ENCODE measurements around the gene XPO1. TPM values are rescaled to one million over a fixed set of nuclear protein-coding genes. Genes with fewer than 3 reads are reported as not detected.

The XPO1 gene
- total and polyA plus RNA-seq, 3 donors from 2014 or later: 108 to 239 (median 236) TPM

DNA sequence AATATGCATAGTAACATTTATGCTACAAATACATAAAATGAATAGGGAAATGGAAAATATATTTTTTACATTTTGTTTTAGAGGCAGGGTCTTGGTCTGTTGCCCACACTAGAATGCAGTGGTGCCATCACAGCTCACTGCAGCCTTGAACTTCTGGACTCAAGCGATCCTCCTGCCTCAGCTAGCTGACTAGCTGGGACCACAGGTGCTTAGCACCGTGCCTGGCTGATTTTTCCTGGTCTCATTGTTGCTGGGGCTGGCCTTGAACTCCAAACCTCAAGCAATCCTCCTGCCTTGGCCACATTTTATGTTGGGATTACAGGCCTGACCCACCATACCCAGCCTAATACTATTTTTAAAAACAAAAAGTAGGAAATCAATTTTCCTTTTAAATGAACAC lies 33.2 kb downstream of the XPO1 start:
- DNase-seq: no peak
- no peaks in the 10 kb centered on the region for H3K9me3 ChIP-seq
- TF ChIP-seq, protein P1, sequence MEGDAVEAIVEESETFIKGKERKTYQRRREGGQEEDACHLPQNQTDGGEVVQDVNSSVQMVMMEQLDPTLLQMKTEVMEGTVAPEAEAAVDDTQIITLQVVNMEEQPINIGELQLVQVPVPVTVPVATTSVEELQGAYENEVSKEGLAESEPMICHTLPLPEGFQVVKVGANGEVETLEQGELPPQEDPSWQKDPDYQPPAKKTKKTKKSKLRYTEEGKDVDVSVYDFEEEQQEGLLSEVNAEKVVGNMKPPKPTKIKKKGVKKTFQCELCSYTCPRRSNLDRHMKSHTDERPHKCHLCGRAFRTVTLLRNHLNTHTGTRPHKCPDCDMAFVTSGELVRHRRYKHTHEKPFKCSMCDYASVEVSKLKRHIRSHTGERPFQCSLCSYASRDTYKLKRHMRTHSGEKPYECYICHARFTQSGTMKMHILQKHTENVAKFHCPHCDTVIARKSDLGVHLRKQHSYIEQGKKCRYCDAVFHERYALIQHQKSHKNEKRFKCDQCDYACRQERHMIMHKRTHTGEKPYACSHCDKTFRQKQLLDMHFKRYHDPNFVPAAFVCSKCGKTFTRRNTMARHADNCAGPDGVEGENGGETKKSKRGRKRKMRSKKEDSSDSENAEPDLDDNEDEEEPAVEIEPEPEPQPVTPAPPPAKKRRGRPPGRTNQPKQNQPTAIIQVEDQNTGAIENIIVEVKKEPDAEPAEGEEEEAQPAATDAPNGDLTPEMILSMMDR (IDR thresholded peaks at IDR 0.05): no peak
- TF ChIP-seq POLR2A (IDR thresholded peaks at IDR 0.05): no peak
- 62 to 78% methylated on average over 2 of the region's 2 CpGs for WGBS, 2 donors
- H3K27ac ChIP-seq: no peak overlapping the region
- no peak overlapping the region for H3K4me3 ChIP-seq
- no peaks in the 10 kb centered on the region for H3K36me3 ChIP-seq (ENCODE audit: low read depth, missing control alignments)
- H3K4me1 ChIP-seq: no peaks in the 10 kb centered on the region
- intact Hi-C loops (cut with DNase I; ENCODE audit: low total_unique reads): no loop called here
- H3K27me3 ChIP-seq: no peaks in the 10 kb centered on the region

DNA sequence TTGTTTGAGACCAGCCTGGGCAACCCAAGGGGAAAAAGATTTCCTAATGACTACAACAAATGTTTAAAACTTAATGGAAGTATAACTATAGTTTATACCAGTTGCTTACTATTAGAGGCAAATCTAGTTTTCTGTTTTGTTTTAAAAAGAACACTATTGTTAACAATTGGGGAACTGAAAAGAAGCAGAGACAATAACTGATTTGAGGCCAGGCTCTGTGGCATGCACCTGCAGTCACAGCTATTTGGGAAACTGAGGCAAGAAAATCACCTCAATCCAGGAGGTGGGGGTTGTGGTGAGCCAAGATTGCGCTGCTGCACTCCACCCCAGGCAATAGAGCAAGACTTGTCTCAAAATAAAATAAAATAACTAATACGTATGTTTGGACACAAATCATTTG lies 39.1 kb downstream of the XPO1 start:
- Histone ChIP-seq H3K36me3 (ENCODE audit: low read depth, missing control alignments) (no peaks in the 10 kb centered on the region), H3K27ac (no peak overlapping the region), H3K4me3 (no peak overlapping the region), H3K27me3 (no peaks in the 10 kb centered on the region), H3K4me1 (no peaks in the 10 kb centered on the region), H3K9me3 (no peaks in the 10 kb centered on the region)
- intact Hi-C loops (cut with DNase I; ENCODE audit: low total_unique reads): no loop called here
- no peak for DNase-seq
- WGBS, 2 donors: 94 to 96% methylated on average over 2 of the region's 2 CpGs
- TF ChIP-seq, protein P1 (IDR thresholded peaks at IDR 0.05): no peak
- no peak for TF ChIP-seq POLR2A (IDR thresholded peaks at IDR 0.05)

DNA sequence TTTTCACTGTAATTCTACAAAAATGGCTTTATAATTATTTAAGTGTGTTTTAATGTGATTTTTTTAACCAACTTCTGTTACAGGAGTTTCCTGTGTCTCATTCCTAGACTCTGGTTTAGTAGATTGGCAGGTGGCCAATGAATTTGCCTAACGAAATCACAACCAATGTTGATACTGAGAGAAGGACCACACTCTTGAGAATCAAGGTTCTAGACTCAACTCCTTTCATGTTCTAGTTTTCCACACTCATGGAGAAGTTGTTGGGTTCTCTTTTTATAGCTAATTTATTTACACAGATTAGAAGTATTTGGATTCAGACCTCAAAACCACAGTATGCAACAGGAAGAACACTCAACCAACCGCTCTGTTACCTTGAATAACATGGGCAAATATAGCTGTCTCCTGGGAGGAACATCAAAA lies 44.6 kb downstream of the XPO1 start:
- H3K4me3 ChIP-seq: no peak overlapping the region
- H3K27me3 ChIP-seq: no peaks in the 10 kb centered on the region
- no peaks in the 10 kb centered on the region for H3K36me3 ChIP-seq (ENCODE audit: low read depth, missing control alignments)
- WGBS, 2 donors: 70 to 74% methylated on average over 2 of the region's 2 CpGs
- no peaks in the 10 kb centered on the region for H3K4me1 ChIP-seq
- no peak overlapping the region for H3K27ac ChIP-seq
- intact Hi-C loops (cut with DNase I; ENCODE audit: low total_unique reads): no loop called here
- no peaks in the 10 kb centered on the region for H3K9me3 ChIP-seq
- no peak for DNase-seq
- TF ChIP-seq, protein P1 (IDR thresholded peaks at IDR 0.05): no peak
- TF ChIP-seq POLR2A (IDR thresholded peaks at IDR 0.05): no peak

DNA sequence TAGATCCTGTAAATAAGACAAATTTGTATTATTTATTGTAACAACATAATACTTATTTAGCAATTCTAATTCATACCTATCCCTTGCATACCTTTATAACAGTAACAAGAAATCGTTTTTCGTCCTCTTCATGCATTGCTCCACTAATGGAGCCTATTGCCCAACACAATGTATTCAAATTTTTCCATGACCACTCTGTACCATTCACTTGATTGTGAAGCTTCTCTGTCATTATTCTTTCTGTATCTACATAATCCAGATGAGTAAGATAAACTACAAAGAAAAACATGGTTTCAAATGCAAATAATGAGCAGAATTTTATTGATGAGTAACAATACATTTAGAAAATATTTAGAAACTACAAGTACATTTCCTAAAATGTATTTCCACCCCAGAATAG lies 45.7 kb downstream of the XPO1 start:
- H3K9me3 ChIP-seq: no peaks in the 10 kb centered on the region
- 93 to 96% methylated on average over 2 of the region's 2 CpGs for WGBS, 2 donors
- H3K4me1 ChIP-seq: no peaks in the 10 kb centered on the region
- TF ChIP-seq POLR2A (IDR thresholded peaks at IDR 0.05): no peak
- H3K27me3 ChIP-seq: no peaks in the 10 kb centered on the region
- no peaks in the 10 kb centered on the region for H3K36me3 ChIP-seq (ENCODE audit: low read depth, missing control alignments)
- no peak for DNase-seq
- H3K4me3 ChIP-seq: no peak overlapping the region
- intact Hi-C loops (cut with DNase I; ENCODE audit: low total_unique reads): no loop called here
- no peak overlapping the region for H3K27ac ChIP-seq

DNA sequence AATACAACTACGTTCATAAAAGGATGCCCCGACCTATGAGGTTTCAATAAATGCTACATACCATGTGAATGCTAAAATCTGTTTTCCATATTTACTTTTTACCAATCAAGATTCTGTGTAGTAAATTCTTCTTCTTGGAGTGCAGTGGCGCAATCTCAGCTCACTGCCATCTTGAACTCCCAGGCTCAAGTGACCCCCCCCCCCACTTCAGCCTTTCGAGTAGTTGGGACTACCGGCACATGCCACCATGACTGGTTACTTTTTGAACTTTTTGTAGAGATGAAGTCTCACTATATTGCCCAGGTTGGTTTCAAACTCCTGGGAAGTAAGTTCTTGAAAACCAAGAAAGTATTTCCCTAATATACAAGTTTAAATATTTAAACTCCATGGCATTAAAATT lies 52.9 kb downstream of the XPO1 start:
- Histone ChIP-seq H3K4me3 (no peak overlapping the region), H3K27ac (no peak overlapping the region), H3K36me3 (ENCODE audit: low read depth, missing control alignments) (no peaks in the 10 kb centered on the region), H3K9me3 (no peaks in the 10 kb centered on the region), H3K4me1 (no peaks in the 10 kb centered on the region), H3K27me3 (no peaks in the 10 kb centered on the region)
- intact Hi-C loops (cut with DNase I; ENCODE audit: low total_unique reads): no loop called here
- TF ChIP-seq POLR2A (IDR thresholded peaks at IDR 0.05): no peak
- TF ChIP-seq, protein P1 (IDR thresholded peaks at IDR 0.05): no peak
- WGBS, 2 donors: 90 to 94% methylated on average over 5 of the region's 5 CpGs
- no peak for DNase-seq
